ENCODE data around the gene RNPS1. TPM values are rescaled to one million over a fixed set of nuclear protein-coding genes. Genes with fewer than 3 reads are reported as not detected.

The RNPS1 gene
- polyA plus RNA-seq, 1 of the 3 experiments (the other 2 are of a cell fraction), result 277 TPM

GRCh38 chr16:2211923-2212347 is 56.0 kb downstream of the RNPS1 start:
- peaks cover 11% of the 10 kb centered on the region; the same call in 1 of the 2 replicates for H4K20me1 ChIP-seq (ENCODE audit: insufficient read depth)
- no peak overlapping the region for H3K4me3 ChIP-seq (ENCODE audit: low read depth in 2 of 2, low read length in 1 of 2)
- POLR2A ChIA-PET, result no interaction called here
- H3K9me2 ChIP-seq, result no peaks in the 10 kb centered on the region
- H3K36me3 ChIP-seq (replicated peaks in 1 of 2; ENCODE audit: control insufficient read depth in 1 of 2, insufficient read depth in 2 of 2, low read length in 1 of 2), result peaks cover 0 to 36% of the 10 kb centered on the region in 2 experiments
- no CpG with 5 or more reads among the region's 11 CpGs for WGBS (ENCODE audit: low lambda C conversion rate)
- peaks cover 23% of the 10 kb centered on the region for H3K79me2 ChIP-seq (ENCODE audit: insufficient read depth)
- H2AFZ ChIP-seq (ENCODE audit: low read depth), result no peak overlapping the region
- no peaks in the 10 kb centered on the region for H3K27me3 ChIP-seq (ENCODE audit: insufficient read depth)
- no peak for DNase-seq
- H3K27ac ChIP-seq (ENCODE audit: low read depth in 2 of 2, low read length in 1 of 2), result no peak overlapping the region; a peak in 1 of 4 replicates
- H3F3A ChIP-seq (replicated peaks; ENCODE audit: insufficient read depth), result peaks cover 4% of the 10 kb centered on the region
- peak overlapping the region; percentile 92; the same call in 1 of the 2 replicates for H3K4me2 ChIP-seq
- no peak overlapping the region for H3K9ac ChIP-seq
- H3K4me1 ChIP-seq (ENCODE audit: control insufficient read depth in 1 of 2, insufficient read depth in 2 of 2, low read depth in 1 of 2, low read length in 1 of 2), result peaks cover 11 to 25% of the 10 kb centered on the region in 2 experiments; a peak in 2 of 4 replicates
- H3K9me3 ChIP-seq, result no peaks in the 10 kb centered on the region
- CTCF ChIA-PET, result interaction anchor here (1.2 to 2.0 kb wide), 2 partner anchors 17 kb away, joined by 4 to 9 read pairs; no protein-coding TSS in a partner anchor
- TF ChIP-seq MXI1 (IDR thresholded peaks at IDR 0.05; ENCODE audit: low read depth, low read length) (no peak), SMC3 (IDR thresholded peaks at IDR 0.05; ENCODE audit: low read depth, low read length) (no peak), YY1 (IDR thresholded peaks at IDR 0.05; ENCODE audit: low read depth) (no peak)

GRCh38 chr16:2210386-2211365 is 57.2 kb downstream of the RNPS1 start, which contains the start of gene BRICD5:
Gene BRICD5 (minus strand): TSS chr16:2210863. CDS start chr16:2210833, 30 bp downstream.
- peaks cover 11 to 36% of the 10 kb centered on the region in 2 experiments; a peak in 2 of 4 replicates for H3K4me1 ChIP-seq (ENCODE audit: control insufficient read depth in 1 of 2, insufficient read depth in 2 of 2, low read depth in 1 of 2, low read length in 1 of 2)
- peaks cover 33% of the 10 kb centered on the region for H3K79me2 ChIP-seq (ENCODE audit: insufficient read depth)
- H3K9me3 ChIP-seq, result no peaks in the 10 kb centered on the region
- no peak for DNase-seq
- no peak within 1 kb of the TSS for H3K4me2 ChIP-seq
- H2AFZ ChIP-seq (ENCODE audit: low read depth), result no peak within 1 kb of the TSS
- H3K4me3 ChIP-seq (ENCODE audit: low read depth in 2 of 2, low read length in 1 of 2), result no peak within 1 kb of the TSS
- H3K9me2 ChIP-seq, result no peaks in the 10 kb centered on the region
- peaks cover 0 to 36% of the 10 kb centered on the region in 2 experiments for H3K36me3 ChIP-seq (replicated peaks in 1 of 2; ENCODE audit: control insufficient read depth in 1 of 2, insufficient read depth in 2 of 2, low read length in 1 of 2)
- peaks cover 4% of the 10 kb centered on the region for H3F3A ChIP-seq (replicated peaks; ENCODE audit: insufficient read depth)
- TF ChIP-seq CTCF (IDR thresholded peaks at IDR 0.05) (no peak), POLR2AphosphoS5 (IDR thresholded peaks at IDR 0.05; ENCODE audit: low read depth, low read length) (0 out of 2 replicates have a peak, but pooled peaks have one; percentile 14), MXI1 (IDR thresholded peaks at IDR 0.05; ENCODE audit: low read depth, low read length) (no peak), EP300 (IDR thresholded peaks at IDR 0.05; ENCODE audit: borderline replicate concordance in 1 of 2, low read depth in 1 of 2, low read length in 1 of 2) (no peak)
- no peak within 1 kb of the TSS; a peak in 1 of 4 replicates for H3K27ac ChIP-seq (ENCODE audit: low read depth in 2 of 2, low read length in 1 of 2)
- CTCF ChIA-PET, result interaction anchor here (0.8 to 2.0 kb wide), 2 partner anchors 16 to 40 kb away, joined by 4 to 9 read pairs; partner anchors contain the start of gene ECI1
- no peaks in the 10 kb centered on the region for H3K27me3 ChIP-seq (ENCODE audit: insufficient read depth)
- POLR2A ChIA-PET, result interaction anchor here (0.6 kb wide), 1 partner anchor 12 kb away, joined by 8 read pairs; no protein-coding TSS in a partner anchor
- H4K20me1 ChIP-seq (ENCODE audit: insufficient read depth), result peaks cover 11% of the 10 kb centered on the region; the same call in 1 of the 2 replicates
- 87% methylated on average over 13 of the region's 24 CpGs for WGBS (ENCODE audit: low lambda C conversion rate)
- H3K9ac ChIP-seq, result no peak within 1 kb of the TSS

All from SK-N-SH (cell line).